GM12878 (cell line): ENCODE data around the gene DONSON. TPM values are rescaled to one million over a fixed set of nuclear protein-coding genes. Genes with fewer than 3 reads are reported as not detected.

Experiments used
- CBFB ChIP-seq: IDR thresholded peaks from 2 replicates; pipeline ENCODE4 v1.6.1; 2016; ENCODE audit warnings: antibody characterized with exemption, low read depth
- CBX3 ChIP-seq: fragments of 200-600 bp; sonication (generic); IDR thresholded peaks from 2 replicates; pipeline ENCODE4 v1.6.1; 2016; ENCODE audit warnings: low read depth, borderline replicate concordance
- CHD2 ChIP-seq: IDR thresholded peaks from 2 replicates; pipeline ENCODE4 v1.6.1; 2011; ENCODE audit warnings: low read depth, low read length, improper control_type of control experiment, borderline replicate concordance
- EGR1 ChIP-seq, 2 experiments: IDR thresholded peaks; 1 replicate in 1 of 2; 2 replicates in 1 of 2; pipeline ENCODE4 v1.6.1; 2011 to 2012; ENCODE audit warnings: low read depth in 2 of 2, low read length in 2 of 2, borderline replicate concordance in 1 of 2, mild to moderate bottlenecking in 1 of 2, moderate library complexity in 1 of 2
- ETV6 ChIP-seq, 2 experiments: fragments of 450-650 bp in 1 of 2; IDR thresholded peaks in 1 of 2; conservative IDR thresholded peaks in 1 of 2; 2 replicates each; pipeline ENCODE4 v1.6.1; 2014; ENCODE audit warnings: antibody characterized with exemption in 1 of 2, borderline replicate concordance in 1 of 2, low read depth in 1 of 2, mild to moderate bottlenecking in 1 of 2, moderate library complexity in 1 of 2
- EZH2 ChIP-seq: IDR thresholded peaks from 2 replicates; pipeline ENCODE4 v1.6.1; 2012; ENCODE audit warnings: low read depth, mild to moderate bottlenecking, control low read depth, inconsistent platforms, low read length, borderline replicate concordance; ENCODE audit not compliant: control insufficient read depth
- HCFC1 ChIP-seq: fragments of 150-350 bp; IDR thresholded peaks from 2 replicates; pipeline ENCODE4 v1.6.1; 2014; ENCODE audit warnings: low read length
- MAX ChIP-seq: IDR thresholded peaks from 2 replicates; pipeline ENCODE4 v1.6.1; 2012; ENCODE audit warnings: low read depth, low read length, improper control_type of control experiment
- NFIC ChIP-seq: IDR thresholded peaks from 2 replicates; pipeline ENCODE4 v1.6.1; 2012; ENCODE audit warnings: low read depth, mild to moderate bottlenecking, inconsistent platforms, low read length, moderate library complexity
- NR2C1 ChIP-seq: fragments of 450-650 bp; IDR thresholded peaks from 2 replicates; pipeline ENCODE4 v1.6.1; 2017; ENCODE audit warnings: antibody characterized with exemption, mild to moderate bottlenecking, moderate library complexity
- PML ChIP-seq: IDR thresholded peaks from 2 replicates; pipeline ENCODE4 v1.6.1; 2012; ENCODE audit warnings: low read length, inconsistent platforms
- RB1 ChIP-seq: fragments of 450-650 bp; formaldehyde crosslinking; IDR thresholded peaks from 2 replicates; pipeline ENCODE4 v1.6.1; 2017; ENCODE audit warnings: mild to moderate bottlenecking, borderline replicate concordance
- ZNF384 ChIP-seq: IDR thresholded peaks from 2 replicates; pipeline ENCODE4 v1.6.1; 2012; ENCODE audit warnings: low read depth, mild to moderate bottlenecking, low read length, improper control_type of control experiment, borderline replicate concordance
- polyA plus RNA-seq, 11 experiments: library from polyadenylated mRNA; depleted of rRNA in 4 of 11; unstranded in 6 of 11; stranded (reverse) in 5 of 11; fragments of >200 nt; fragmentation: Nextera tagmentation in 4 of 11; fragmentation: Illumina TruSeq in 1 of 11; extraction: Ambion mirVana in 4 of 11; extraction: Trizol in 1 of 11; gene quantifications; 1 replicate in 1 of 11; 2 replicates in 10 of 11; pipeline versions ENCODE4 v1.2.1 to v1.2.3, GENCODE V29; 2011 to 2016; ENCODE audit warnings: inconsistent platforms in 2 of 11, missing spikeins in 2 of 11, low read depth in 1 of 11
- total RNA-seq, 4 experiments: library from RNA; depleted of rRNA in 3 of 4; stranded (reverse); fragments of >200 nt in 3 of 4; fragmentation: Illumina TruSeq in 1 of 4; extraction: Trizol in 1 of 4; gene quantifications; 2 replicates each; pipeline versions ENCODE4 v1.2.1 to v1.2.3, GENCODE V29; 2013 to 2021
- TF ChIP-seq, protein P1 (sequence below): fragments of 450-650 bp; IDR thresholded peaks from 2 replicates; pipeline ENCODE4 v1.6.1; 2017; ENCODE audit warnings: low read depth, mild to moderate bottlenecking, moderate library complexity
- TF ChIP-seq, protein P2 (sequence below): fragments of 450-650 bp; conservative IDR thresholded peaks from 2 replicates; pipeline ENCODE4 v1.6.1; 2017; ENCODE audit warnings: mild to moderate bottlenecking, moderate library complexity
- TF ChIP-seq, protein P3 (sequence below): IDR thresholded peaks from 2 replicates; pipeline ENCODE4 v1.6.1; 2012; ENCODE audit warnings: low read length, inconsistent platforms

Gene DONSON
- total and polyA plus RNA-seq, 10 of the 15 experiments (the other 5 are each of a cell fraction or from before 2014, with no cell fraction given): 13.6 to 51.2 (median 32.2) TPM

DNA sequence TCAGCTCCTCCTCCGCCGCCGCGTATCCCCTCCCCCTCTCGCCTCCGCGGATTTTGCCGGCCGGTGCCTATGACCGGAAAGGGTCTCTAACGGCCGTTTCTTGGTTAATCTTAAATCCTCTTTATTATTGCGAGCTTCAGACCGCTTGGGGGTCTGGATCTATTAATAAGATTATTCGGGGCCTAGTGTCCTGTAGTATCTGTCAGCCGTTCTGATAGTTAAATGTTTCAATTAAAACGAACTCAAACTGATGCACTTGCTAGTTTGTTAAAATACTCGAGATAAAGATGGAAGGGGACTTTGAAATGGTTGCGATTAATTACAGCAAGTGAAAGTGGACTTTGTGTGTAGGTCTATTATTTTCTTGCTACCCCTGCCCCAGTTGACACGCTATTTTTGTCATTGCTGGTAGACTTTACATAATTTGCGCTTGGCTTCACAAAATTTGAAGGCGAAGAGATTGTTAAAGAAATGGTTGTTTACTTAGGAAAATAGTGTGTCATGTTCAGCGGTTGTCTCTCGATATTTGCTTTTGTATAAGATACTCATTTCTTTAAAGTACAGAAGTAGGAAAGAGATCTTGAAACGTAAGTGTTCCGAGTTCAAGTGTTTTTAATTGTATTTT is 44.9 kb downstream of the DONSON start (continued):
- TF ChIP-seq, protein P1, sequence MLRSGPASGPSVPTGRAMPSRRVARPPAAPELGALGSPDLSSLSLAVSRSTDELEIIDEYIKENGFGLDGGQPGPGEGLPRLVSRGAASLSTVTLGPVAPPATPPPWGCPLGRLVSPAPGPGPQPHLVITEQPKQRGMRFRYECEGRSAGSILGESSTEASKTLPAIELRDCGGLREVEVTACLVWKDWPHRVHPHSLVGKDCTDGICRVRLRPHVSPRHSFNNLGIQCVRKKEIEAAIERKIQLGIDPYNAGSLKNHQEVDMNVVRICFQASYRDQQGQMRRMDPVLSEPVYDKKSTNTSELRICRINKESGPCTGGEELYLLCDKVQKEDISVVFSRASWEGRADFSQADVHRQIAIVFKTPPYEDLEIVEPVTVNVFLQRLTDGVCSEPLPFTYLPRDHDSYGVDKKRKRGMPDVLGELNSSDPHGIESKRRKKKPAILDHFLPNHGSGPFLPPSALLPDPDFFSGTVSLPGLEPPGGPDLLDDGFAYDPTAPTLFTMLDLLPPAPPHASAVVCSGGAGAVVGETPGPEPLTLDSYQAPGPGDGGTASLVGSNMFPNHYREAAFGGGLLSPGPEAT: no peak
- 0 out of 2 replicates have a peak, but pooled peaks have one; percentile 60 for TF ChIP-seq RB1
- TF ChIP-seq, protein P2, sequence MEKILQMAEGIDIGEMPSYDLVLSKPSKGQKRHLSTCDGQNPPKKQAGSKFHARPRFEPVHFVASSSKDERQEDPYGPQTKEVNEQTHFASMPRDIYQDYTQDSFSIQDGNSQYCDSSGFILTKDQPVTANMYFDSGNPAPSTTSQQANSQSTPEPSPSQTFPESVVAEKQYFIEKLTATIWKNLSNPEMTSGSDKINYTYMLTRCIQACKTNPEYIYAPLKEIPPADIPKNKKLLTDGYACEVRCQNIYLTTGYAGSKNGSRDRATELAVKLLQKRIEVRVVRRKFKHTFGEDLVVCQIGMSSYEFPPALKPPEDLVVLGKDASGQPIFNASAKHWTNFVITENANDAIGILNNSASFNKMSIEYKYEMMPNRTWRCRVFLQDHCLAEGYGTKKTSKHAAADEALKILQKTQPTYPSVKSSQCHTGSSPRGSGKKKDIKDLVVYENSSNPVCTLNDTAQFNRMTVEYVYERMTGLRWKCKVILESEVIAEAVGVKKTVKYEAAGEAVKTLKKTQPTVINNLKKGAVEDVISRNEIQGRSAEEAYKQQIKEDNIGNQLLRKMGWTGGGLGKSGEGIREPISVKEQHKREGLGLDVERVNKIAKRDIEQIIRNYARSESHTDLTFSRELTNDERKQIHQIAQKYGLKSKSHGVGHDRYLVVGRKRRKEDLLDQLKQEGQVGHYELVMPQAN: peak; percentile 65
- TF ChIP-seq ZNF384: no peak
- 0 out of 2 replicates have a peak, but pooled peaks have one; percentile 2 for TF ChIP-seq CBFB
- peak; percentile 13; the same call in 1 of the 2 replicates for TF ChIP-seq PML
- peak; percentile 80 for TF ChIP-seq CHD2
- no peak for TF ChIP-seq NR2C1
- TF ChIP-seq ETV6 (conservative IDR thresholded peaks at IDR 0.05 in 1 of 2, IDR thresholded peaks at IDR 0.05 in 1 of 2; ENCODE audit: borderline replicate concordance in 1 of 2, low read depth in 1 of 2): no peak
- TF ChIP-seq MAX: 0 out of 2 replicates have a peak, but pooled peaks have one; percentile 11
- TF ChIP-seq NFIC: 0 out of 2 replicates have a peak, but pooled peaks have one; percentile 39
- TF ChIP-seq EZH2: no peak
- no peak; the same call in 1 of the 2 replicates for TF ChIP-seq HCFC1
- TF ChIP-seq CBX3: no peak
- TF ChIP-seq, protein P3, sequence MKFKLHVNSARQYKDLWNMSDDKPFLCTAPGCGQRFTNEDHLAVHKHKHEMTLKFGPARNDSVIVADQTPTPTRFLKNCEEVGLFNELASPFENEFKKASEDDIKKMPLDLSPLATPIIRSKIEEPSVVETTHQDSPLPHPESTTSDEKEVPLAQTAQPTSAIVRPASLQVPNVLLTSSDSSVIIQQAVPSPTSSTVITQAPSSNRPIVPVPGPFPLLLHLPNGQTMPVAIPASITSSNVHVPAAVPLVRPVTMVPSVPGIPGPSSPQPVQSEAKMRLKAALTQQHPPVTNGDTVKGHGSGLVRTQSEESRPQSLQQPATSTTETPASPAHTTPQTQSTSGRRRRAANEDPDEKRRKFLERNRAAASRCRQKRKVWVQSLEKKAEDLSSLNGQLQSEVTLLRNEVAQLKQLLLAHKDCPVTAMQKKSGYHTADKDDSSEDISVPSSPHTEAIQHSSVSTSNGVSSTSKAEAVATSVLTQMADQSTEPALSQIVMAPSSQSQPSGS: 0 out of 2 replicates have a peak, but pooled peaks have one; percentile 21
- peak in 1 of 2 experiments; percentile 80; a peak in 2 of 3 replicates for TF ChIP-seq EGR1 (IDR thresholded peaks at IDR 0.05; ENCODE audit: borderline replicate concordance in 1 of 2, low read depth in 2 of 2, low read length in 2 of 2)
